Measurements from ENCODE around the gene TMEM127. TPM values are rescaled to one million over a fixed set of nuclear protein-coding genes. Genes with fewer than 3 reads are reported as not detected.

The TMEM127 gene
- total RNA-seq, 4 donors from 2014 or later, result 18.5 to 131 (median 82.0) TPM

DNA sequence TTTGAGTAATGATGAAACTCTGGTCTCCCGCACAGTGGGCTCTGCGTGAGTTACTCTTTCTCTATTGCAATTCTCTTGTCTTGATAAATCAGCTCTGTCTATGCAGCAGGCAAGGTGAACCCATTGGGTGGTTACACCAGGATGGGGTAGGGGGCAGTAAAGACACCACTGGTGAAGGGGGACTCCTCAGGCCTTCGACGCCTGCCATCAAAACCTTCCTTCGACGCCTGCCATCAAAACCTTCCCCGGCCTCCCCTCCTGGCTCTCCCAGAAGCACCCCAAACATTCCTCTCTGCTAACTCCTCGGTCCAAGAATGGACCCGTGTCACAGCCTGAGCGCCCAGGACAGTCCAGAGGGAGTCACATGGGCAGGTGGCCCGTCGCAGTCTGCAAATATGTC is 52.4 kb downstream of the TMEM127 start:
- intact Hi-C loops (cut with DNase I; ENCODE audit: low total_unique reads), result no loop called here

DNA sequence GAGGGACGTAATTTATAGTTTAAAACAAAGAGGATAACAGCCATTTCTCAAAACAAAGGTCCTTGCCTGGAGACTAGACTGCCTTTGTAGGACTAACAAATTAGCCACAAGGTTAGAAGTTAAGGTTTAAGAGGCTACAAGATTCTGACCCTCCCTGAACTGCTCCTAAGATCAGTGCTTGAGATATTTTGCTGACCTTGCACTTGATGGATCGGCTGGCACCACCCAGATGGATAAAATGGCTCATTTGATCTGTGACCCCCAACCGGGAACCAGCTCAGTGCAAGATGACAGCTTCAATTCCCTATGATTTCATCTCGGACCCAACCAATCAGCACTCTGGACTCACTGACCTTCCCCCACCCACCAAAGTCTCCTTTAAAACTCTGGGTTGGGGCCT is 53.5 kb downstream of the TMEM127 start:
- no peak overlapping the region for H3K27ac ChIP-seq
- no peaks in the 10 kb centered on the region for H3K27me3 ChIP-seq
- intact Hi-C loops (cut with DNase I; ENCODE audit: low total_unique reads), result no loop called here
- H3K4me1 ChIP-seq, result peaks cover 7 to 15% (median 13%) of the 10 kb centered on the region in 4 donors
- no peaks in the 10 kb centered on the region for H3K9me3 ChIP-seq
- TF ChIP-seq EP300 (IDR thresholded peaks at IDR 0.05; ENCODE audit: low read depth) (no peak), CTCF (IDR thresholded peaks at IDR 0.05) (no peak), POLR2A (IDR thresholded peaks at IDR 0.05) (no peak), POLR2AphosphoS5 (IDR thresholded peaks at IDR 0.05) (no peak)
- no peaks in the 10 kb centered on the region for H3K36me3 ChIP-seq
- no peak for DNase-seq
- 84% methylated on average over 2 to 4 of the region's 4 CpGs for WGBS, 2 donors (ENCODE audit: low coverage in 1 of 2)
- no peak overlapping the region for H3K4me3 ChIP-seq
- in situ Hi-C loops (cut with MboI; ENCODE audit: low pct_ligation_motif_present in 1 of 4, low pct_unique_long_range_greater_than_20kb in 1 of 4, low sequenced_read_pairs in 3 of 4), result no loop called here

More for the DNA sequence above, 52.4 kb downstream of the TMEM127 start:
- Histone ChIP-seq H3K27ac (no peak overlapping the region), H3K9me3 (no peaks in the 10 kb centered on the region), H3K27me3 (no peaks in the 10 kb centered on the region), H3K4me3 (no peak overlapping the region), H3K36me3 (no peaks in the 10 kb centered on the region), H3K4me1 (peaks cover 7 to 13% (median 11%) of the 10 kb centered on the region in 4 donors)
- no peak for DNase-seq
- in situ Hi-C loops (cut with MboI; ENCODE audit: low pct_ligation_motif_present in 1 of 4, low pct_unique_long_range_greater_than_20kb in 1 of 4, low sequenced_read_pairs in 3 of 4), result no loop called here
- no peak for TF ChIP-seq POLR2A (IDR thresholded peaks at IDR 0.05)
- no peak for TF ChIP-seq CTCF (IDR thresholded peaks at IDR 0.05)
- TF ChIP-seq EP300 (IDR thresholded peaks at IDR 0.05; ENCODE audit: low read depth), result no peak
- TF ChIP-seq POLR2AphosphoS5 (IDR thresholded peaks at IDR 0.05), result no peak
- 94% methylated on average over 12 of the region's 12 CpGs; no CpG with 5 or more reads in 1 of the 2 donors for WGBS, 2 donors (ENCODE audit: low coverage in 1 of 2)

- Histone ChIP-seq H3K27me3 (no peaks in the 10 kb centered on the region), H3K27ac (peak overlapping the region in 2 of 4 donors; percentile 97 to 98), H3K4me3 (peak overlapping the region in 1 of 4 donors; percentile 79), H3K36me3 (no peaks in the 10 kb centered on the region), H3K9me3 (no peaks in the 10 kb centered on the region), H3K4me1 (peaks cover 30 to 38% (median 35%) of the 10 kb centered on the region in 4 donors)
- DNase-seq, result no peak
- in situ Hi-C loops (cut with MboI; ENCODE audit: low pct_ligation_motif_present in 1 of 4, low pct_unique_long_range_greater_than_20kb in 1 of 4, low sequenced_read_pairs in 3 of 4) (loop anchor here in 1 of 4 donors (5.0 kb wide), 1 partner anchor 53 kb away; no protein-coding TSS in a partner anchor), intact Hi-C loops (cut with DNase I; ENCODE audit: low total_unique reads) (no loop called here)
- 80 to 95% methylated on average over 2 to 9 of the region's 9 CpGs for WGBS, 2 donors (ENCODE audit: low coverage in 1 of 2)
- TF ChIP-seq CTCF (IDR thresholded peaks at IDR 0.05) (no peak), POLR2A (IDR thresholded peaks at IDR 0.05) (no peak), EP300 (IDR thresholded peaks at IDR 0.05; ENCODE audit: low read depth) (no peak), POLR2AphosphoS5 (IDR thresholded peaks at IDR 0.05) (no peak)
Observed at GRCh38 chr2:96209729-96210085, 56.1 kb downstream of the TMEM127 start.

DNA sequence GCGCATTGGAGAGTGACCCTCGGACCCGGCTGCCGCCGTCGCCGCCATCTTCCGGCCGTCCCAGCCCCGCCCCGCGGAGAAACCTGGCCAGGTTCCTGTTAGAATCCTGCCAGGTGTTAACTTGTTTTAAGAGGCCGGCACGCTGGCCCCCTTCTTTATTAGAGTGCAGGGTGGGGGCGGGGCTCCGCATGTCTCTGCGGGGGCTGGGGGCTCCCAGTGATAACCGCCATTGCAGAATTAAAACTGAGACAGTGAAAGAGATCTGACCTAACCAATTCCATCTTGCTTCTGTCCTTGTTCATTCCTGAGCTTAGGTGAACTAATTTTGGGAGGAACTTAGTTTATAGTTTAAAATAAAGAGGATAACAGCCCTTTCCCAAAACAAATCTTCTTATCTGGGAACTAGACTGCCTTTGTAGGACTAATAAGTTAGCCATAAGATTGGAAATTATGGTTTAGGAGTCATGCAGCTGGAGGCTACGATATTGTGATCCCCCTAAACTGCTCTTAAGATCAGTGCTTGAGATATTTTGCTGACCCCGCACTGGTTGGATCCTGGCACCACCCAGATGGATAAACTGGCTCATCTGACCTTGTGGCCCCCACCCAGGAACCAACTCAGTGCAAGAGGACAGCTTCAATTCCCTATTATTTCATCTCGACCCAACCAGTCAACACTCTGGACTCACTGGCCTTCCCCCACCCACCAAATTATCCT is 56.6 kb downstream of the TMEM127 start:
- peak overlapping the region; percentile 97 to 98 (median 98) for H3K27ac ChIP-seq
- H3K9me3 ChIP-seq, result no peaks in the 10 kb centered on the region
- H3K27me3 ChIP-seq, result no peaks in the 10 kb centered on the region
- TF ChIP-seq CTCF (IDR thresholded peaks at IDR 0.05) (no peak), POLR2A (IDR thresholded peaks at IDR 0.05) (no peak), EP300 (IDR thresholded peaks at IDR 0.05; ENCODE audit: low read depth) (no peak), POLR2AphosphoS5 (IDR thresholded peaks at IDR 0.05) (no peak)
- H3K4me3 ChIP-seq, result peak overlapping the region; percentile 75 to 93 (median 84)
- intact Hi-C loops (cut with DNase I; ENCODE audit: low total_unique reads) (no loop called here), in situ Hi-C loops (cut with MboI; ENCODE audit: low pct_ligation_motif_present in 1 of 4, low pct_unique_long_range_greater_than_20kb in 1 of 4, low sequenced_read_pairs in 3 of 4) (loop anchor here in 1 of 4 donors (5.0 kb wide), 1 partner anchor 53 kb away; no protein-coding TSS in a partner anchor)
- H3K4me1 ChIP-seq, result peaks cover 35 to 43% (median 39%) of the 10 kb centered on the region in 4 donors
- no peak for DNase-seq
- H3K36me3 ChIP-seq, result no peaks in the 10 kb centered on the region
- 20 to 63% methylated on average over 3 to 10 of the region's 21 CpGs for WGBS, 2 donors (ENCODE audit: low coverage in 1 of 2)
